H9 (cell line): Measurements from ENCODE around the gene TAS2R30. TPM values are rescaled to one million over a fixed set of nuclear protein-coding genes. Genes with fewer than 3 reads are reported as not detected.

Experiments
- DNase-seq: peaks from one replicate; pipeline ENCODE4 v3.0.0-alpha.2; 2017
- H2AFZ ChIP-seq: one replicate; pipeline ENCODE4 v1.6.1; 2013; ENCODE audit warnings: mild to moderate bottlenecking, low read length, control low read depth, moderate library complexity
- H2AK5ac ChIP-seq: 2 replicates; pipeline ENCODE4 v1.6.1; 2013; ENCODE audit warnings: low read length, control low read depth, mixed read lengths; ENCODE audit not compliant: insufficient read length
- H2BK120ac ChIP-seq: one replicate; pipeline ENCODE4 v1.6.1; 2013; ENCODE audit warnings: low read depth, mild to moderate bottlenecking, low read length, control low read depth, inconsistent platforms; ENCODE audit not compliant: poor library complexity, severe bottlenecking
- H2BK12ac ChIP-seq: 2 replicates; pipeline ENCODE4 v1.6.1; 2013; ENCODE audit warnings: low read length, control low read depth, mixed read lengths, low read depth; ENCODE audit not compliant: insufficient read length
- H2BK15ac ChIP-seq: 2 replicates; pipeline ENCODE4 v1.6.1; 2013; ENCODE audit warnings: low read depth, low read length, control low read depth
- H2BK20ac ChIP-seq: one replicate; pipeline ENCODE4 v1.6.1; 2013; ENCODE audit warnings: low read depth, mild to moderate bottlenecking, low read length, control low read depth, inconsistent platforms; ENCODE audit not compliant: poor library complexity, severe bottlenecking
- H2BK5ac ChIP-seq: 2 replicates; pipeline ENCODE4 v1.6.1; 2013; ENCODE audit warnings: low read length, control low read depth, mixed read lengths; ENCODE audit not compliant: insufficient read length
- H3K14ac ChIP-seq: 2 replicates; pipeline ENCODE4 v1.6.1; 2013; ENCODE audit warnings: low read length, control low read depth; ENCODE audit not compliant: insufficient read depth
- H3K18ac ChIP-seq: 2 replicates; pipeline ENCODE4 v1.6.1; 2013; ENCODE audit warnings: low read depth, mild to moderate bottlenecking, mixed read lengths, low read length, control low read depth; ENCODE audit not compliant: insufficient read length
- H3K23ac ChIP-seq: 2 replicates; pipeline ENCODE4 v1.6.1; 2013; ENCODE audit warnings: low read length, control low read depth, mixed read lengths, low read depth; ENCODE audit not compliant: insufficient read length
- H3K23me2 ChIP-seq: 2 replicates; pipeline ENCODE4 v1.6.1; 2013; ENCODE audit warnings: low read depth, mild to moderate bottlenecking, mixed read lengths, low read length, control low read depth; ENCODE audit not compliant: insufficient read length, poor library complexity, severe bottlenecking
- H3K27ac ChIP-seq: 2 replicates; pipeline ENCODE4 v1.5.1; 2013; ENCODE audit warnings: low read length, control low read depth, mixed read lengths, low read depth; ENCODE audit not compliant: insufficient read length
- H3K27me3 ChIP-seq: 2 replicates; pipeline ENCODE4 v1.6.1; 2013; ENCODE audit warnings: low read length, control low read depth, inconsistent platforms; ENCODE audit not compliant: insufficient read depth
- H3K4ac ChIP-seq: 2 replicates; pipeline ENCODE4 v1.6.1; 2013; ENCODE audit warnings: low read depth, mild to moderate bottlenecking, control low read depth, inconsistent platforms, low read length, moderate library complexity
- H3K4me1 ChIP-seq: 2 replicates; pipeline ENCODE4 v1.6.1; 2013; ENCODE audit warnings: low read length, control low read depth, inconsistent platforms; ENCODE audit not compliant: insufficient read depth
- H3K4me2 ChIP-seq: 2 replicates; pipeline ENCODE4 v1.6.1; 2013; ENCODE audit warnings: low read length, control low read depth, mixed read lengths; ENCODE audit not compliant: insufficient read length, insufficient read depth
- H3K56ac ChIP-seq: 2 replicates; pipeline ENCODE4 v1.6.1; 2013; ENCODE audit warnings: low read depth, mild to moderate bottlenecking, mixed read lengths, low read length, control low read depth; ENCODE audit not compliant: insufficient read length
- H3K79me1 ChIP-seq: 2 replicates; pipeline ENCODE4 v1.6.1; 2013; ENCODE audit warnings: low read depth, mild to moderate bottlenecking, moderate library complexity, low read length, control low read depth, inconsistent platforms; ENCODE audit not compliant: insufficient read depth, poor library complexity, severe bottlenecking
- H3K79me2 ChIP-seq: 2 replicates; pipeline ENCODE4 v1.6.1; 2013; ENCODE audit warnings: low read length, control low read depth, inconsistent platforms; ENCODE audit not compliant: insufficient read depth
- H3K9ac ChIP-seq: 2 replicates; pipeline ENCODE4 v1.6.1; 2013; ENCODE audit warnings: low read length, control low read depth, mixed read lengths; ENCODE audit not compliant: insufficient read length; ENCODE audit errors: extremely low read depth
- H3K9me3 ChIP-seq: one replicate; pipeline ENCODE4 v1.6.1; 2013; ENCODE audit warnings: low read depth, low read length, inconsistent platforms; ENCODE audit not compliant: control insufficient read depth
- H3T11ph ChIP-seq: one replicate; pipeline ENCODE4 v1.6.1; 2013; ENCODE audit warnings: mild to moderate bottlenecking, low read length, control low read depth, inconsistent platforms
- H4K20me1 ChIP-seq: one replicate; pipeline ENCODE4 v1.6.1; 2013; ENCODE audit not compliant: control insufficient read depth, insufficient read length, insufficient read depth
- H4K5ac ChIP-seq: 2 replicates; pipeline ENCODE4 v1.6.1; 2013; ENCODE audit warnings: low read depth, mild to moderate bottlenecking, mixed read lengths, low read length, control low read depth; ENCODE audit not compliant: insufficient read length
- H4K8ac ChIP-seq: replicated peaks from 2 replicates; pipeline ENCODE4 v1.6.1; 2013; ENCODE audit warnings: low read length, control low read depth, mixed read lengths, low read depth; ENCODE audit not compliant: insufficient read length
- H4K91ac ChIP-seq: 2 replicates; pipeline ENCODE4 v1.6.1; 2013; ENCODE audit warnings: low read depth, mild to moderate bottlenecking, moderate library complexity, mixed read lengths, low read length, control low read depth; ENCODE audit not compliant: insufficient read length
- H3K27ac Mint-ChIP-seq, 3 experiments: 2 replicates in 2 of 3; 3 replicates in 1 of 3; pipeline ENCODE4 v1.8.0; 2020 to 2021; ENCODE audit warnings: mixed read lengths in 3 of 3, mild to moderate bottlenecking in 1 of 3, moderate library complexity in 1 of 3
- H3K27me3 Mint-ChIP-seq: 2 replicates; pipeline ENCODE4 v1.8.0; 2021; ENCODE audit warnings: low read depth, mild to moderate bottlenecking, moderate library complexity, mixed read lengths
- H3K36me3 Mint-ChIP-seq, 3 experiments: 2 replicates in 2 of 3; 3 replicates in 1 of 3; pipeline ENCODE4 v1.8.0; 2020 to 2021; ENCODE audit warnings: low read depth in 3 of 3, mixed read lengths in 3 of 3; ENCODE audit not compliant: insufficient read depth in 1 of 3
- H3K4me1 Mint-ChIP-seq, 2 experiments: 2 replicates each; pipeline ENCODE4 v1.8.0; 2020; ENCODE audit warnings: mixed read lengths in 2 of 2
- H3K4me3 Mint-ChIP-seq, 2 experiments: 2 replicates in 1 of 2; 3 replicates in 1 of 2; pipeline ENCODE4 v1.8.0; 2020 to 2021; ENCODE audit warnings: mild to moderate bottlenecking in 2 of 2, mixed read lengths in 2 of 2, moderate library complexity in 1 of 2
- H3K9me3 Mint-ChIP-seq, 2 experiments: 2 replicates in 1 of 2; 3 replicates in 1 of 2; pipeline ENCODE4 v1.8.0; 2020; ENCODE audit warnings: mild to moderate bottlenecking in 2 of 2, mixed read lengths in 2 of 2, moderate library complexity in 1 of 2
- WGBS: extraction: QIAGEN DNeasy Blood & Tissue Kit; methylation state at CpG from one replicate; pipeline ENCODE4 v1.1.7; 2013; ENCODE audit warnings: missing lambda C conversion rate, low lambda C conversion rate, mixed read lengths; ENCODE audit not compliant: insufficient read length; ENCODE audit errors: extremely low coverage; 5-methylcytosine and 5-hydroxymethylcytosine counted together
- total RNA-seq: library from RNA; stranded (reverse); gene quantifications from 2 replicates; pipeline ENCODE4 v1.2.1, GENCODE V29; 2021
- TF ChIP-seq, protein P1 (sequence below): fragments of 200-600 bp; sonication (generic); conservative IDR thresholded peaks from 3 replicates; pipeline ENCODE4 v1.8.0; 2021; ENCODE audit warnings: antibody characterized with exemption, mild to moderate bottlenecking

Gene TAS2R30
- total RNA-seq, 1 experiment from 2014 or later: 2.0 TPM

DNA sequence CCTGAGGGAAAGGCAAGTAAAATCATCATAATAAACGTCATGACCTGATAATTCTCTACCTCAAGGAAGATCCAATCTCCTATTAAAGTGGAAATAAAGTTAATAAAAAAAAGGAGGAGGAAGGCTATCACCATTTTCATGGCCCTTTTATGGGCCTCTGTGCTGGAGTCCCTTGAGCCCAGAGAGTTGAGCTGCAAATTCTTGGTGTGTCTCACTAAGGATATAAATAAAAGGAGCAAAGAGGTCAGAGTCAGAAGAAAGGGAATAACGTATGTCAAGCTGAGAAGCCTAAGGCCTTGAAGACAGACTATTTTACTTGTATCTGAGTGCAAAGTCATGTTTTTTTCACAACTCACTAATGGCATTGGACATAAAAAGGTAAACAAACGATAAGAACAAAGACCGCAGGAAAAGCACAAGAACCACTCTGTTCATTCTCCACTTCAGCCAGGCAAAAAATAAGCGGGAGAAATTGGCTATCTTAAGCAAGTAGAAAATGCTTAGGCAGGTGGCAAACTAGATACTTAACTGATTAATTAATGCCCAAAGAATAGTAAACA, 24.5 kb upstream of the TAS2R30 start:
- no CpG with 5 or more reads among the region's 5 CpGs for WGBS
- Histone ChIP-seq H3K27me3 (no peaks in the 10 kb centered on the region), H3K18ac (no peak overlapping the region), H4K5ac (no peak overlapping the region), H3K56ac (no peak overlapping the region), H4K91ac (no peak overlapping the region), H3K79me1 (no peaks in the 10 kb centered on the region), H3T11ph (no peak overlapping the region), H3K14ac (no peak overlapping the region), H2BK15ac (no peak overlapping the region), H2BK120ac (no peak overlapping the region), H3K27ac (no peak overlapping the region), H2BK20ac (no peak overlapping the region), H4K20me1 (no peaks in the 10 kb centered on the region), H4K8ac (no peak overlapping the region), H3K4ac (no peak overlapping the region), H2BK5ac (no peak overlapping the region), H3K9ac (no peak overlapping the region), H2AK5ac (no peak overlapping the region), H3K4me2 (no peak overlapping the region), H3K23ac (no peak overlapping the region), H2BK12ac (no peak overlapping the region), H2AFZ (no peak overlapping the region), H3K23me2 (no peaks in the 10 kb centered on the region), H3K9me3 (no peaks in the 10 kb centered on the region), H3K4me1 (no peaks in the 10 kb centered on the region), H3K79me2 (peaks cover 11% of the 10 kb centered on the region; the same call in 1 of the 2 replicates)
- no peaks in the 10 kb centered on the region for H3K27me3 Mint-ChIP-seq
- TF ChIP-seq, protein P1, sequence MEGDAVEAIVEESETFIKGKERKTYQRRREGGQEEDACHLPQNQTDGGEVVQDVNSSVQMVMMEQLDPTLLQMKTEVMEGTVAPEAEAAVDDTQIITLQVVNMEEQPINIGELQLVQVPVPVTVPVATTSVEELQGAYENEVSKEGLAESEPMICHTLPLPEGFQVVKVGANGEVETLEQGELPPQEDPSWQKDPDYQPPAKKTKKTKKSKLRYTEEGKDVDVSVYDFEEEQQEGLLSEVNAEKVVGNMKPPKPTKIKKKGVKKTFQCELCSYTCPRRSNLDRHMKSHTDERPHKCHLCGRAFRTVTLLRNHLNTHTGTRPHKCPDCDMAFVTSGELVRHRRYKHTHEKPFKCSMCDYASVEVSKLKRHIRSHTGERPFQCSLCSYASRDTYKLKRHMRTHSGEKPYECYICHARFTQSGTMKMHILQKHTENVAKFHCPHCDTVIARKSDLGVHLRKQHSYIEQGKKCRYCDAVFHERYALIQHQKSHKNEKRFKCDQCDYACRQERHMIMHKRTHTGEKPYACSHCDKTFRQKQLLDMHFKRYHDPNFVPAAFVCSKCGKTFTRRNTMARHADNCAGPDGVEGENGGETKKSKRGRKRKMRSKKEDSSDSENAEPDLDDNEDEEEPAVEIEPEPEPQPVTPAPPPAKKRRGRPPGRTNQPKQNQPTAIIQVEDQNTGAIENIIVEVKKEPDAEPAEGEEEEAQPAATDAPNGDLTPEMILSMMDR: no peak
- peaks cover 15 to 16% of the 10 kb centered on the region in 2 experiments for H3K9me3 Mint-ChIP-seq
- no peak for DNase-seq
- peak overlapping the region in 1 of 3 experiments; percentile 49; a peak in 2 of 7 replicates for H3K27ac Mint-ChIP-seq
- H3K36me3 Mint-ChIP-seq: peaks cover 21 to 45% (median 41%) of the 10 kb centered on the region in 3 experiments
- H3K4me1 Mint-ChIP-seq: peaks cover 22 to 34% of the 10 kb centered on the region in 2 experiments
- no peak overlapping the region for H3K4me3 Mint-ChIP-seq
